Stimulated activated CD8-positive, alpha-beta memory T cell treated with anti-CD3 and anti-CD28 coated beads, Interleukin-4, amount 100 ng/mL, for 1 hour (primary cell): ENCODE data around the gene CIAO3.
"Not testable (repeated sequence)": the region's sequence is repeated elsewhere in the genome, so short reads cannot be mapped to it uniquely, and the experiment has no call there.

ENCODE experiments used
- DNase-seq, 2 donors: peaks; one replicate each; pipeline ENCODE4 v3.0.0-alpha.2; 2020; ENCODE audit warnings: low read depth in 2 of 2, low spot score in 1 of 2

CIAO3 gene

DNA sequence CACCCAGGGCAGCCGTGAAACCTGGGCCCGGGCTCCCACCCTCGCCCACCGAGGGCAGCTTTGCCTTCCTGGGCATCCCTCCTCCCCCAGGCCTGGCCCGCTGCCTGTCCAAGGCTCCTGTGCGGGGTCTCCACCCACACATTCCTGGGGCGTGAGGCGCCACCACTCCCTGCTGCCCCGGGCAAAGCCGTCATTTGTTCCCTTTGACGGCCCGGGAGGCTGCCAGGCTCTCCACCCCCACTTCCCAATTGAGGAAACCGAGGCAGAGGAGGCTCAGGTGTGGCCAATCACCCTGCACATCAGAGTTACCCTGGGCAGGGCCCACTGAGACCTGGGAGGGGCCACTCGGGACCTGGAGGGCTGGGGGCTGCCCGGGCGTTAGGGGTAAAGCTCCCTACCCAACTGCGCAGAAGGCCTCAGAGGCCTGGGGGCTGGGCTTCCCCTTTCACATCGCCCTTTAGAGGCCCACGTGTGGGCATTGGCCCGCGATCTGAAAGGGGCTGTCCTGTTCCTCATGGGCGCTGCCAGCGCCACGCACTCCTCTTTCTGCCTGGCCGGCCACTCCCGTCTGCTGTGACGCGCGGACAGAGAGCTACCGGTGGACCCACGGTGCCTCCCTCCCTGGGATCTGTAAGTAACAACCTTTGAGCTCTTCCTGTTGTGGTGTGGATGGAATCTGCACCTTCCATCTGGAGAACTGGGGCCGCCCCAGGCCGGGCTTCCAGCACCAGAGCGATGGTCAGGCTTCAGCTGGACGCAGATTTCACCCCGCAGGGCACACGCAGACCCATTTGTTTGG lies 19.9 kb upstream of the CIAO3 start, which contains the start of gene MSLN:
TSS of gene MSLN (plus strand) at position 190 of the 799 bp plus-strand sequence. CDS start 1,947 bp downstream, outside the sequence.
- DNase-seq = no peak

DNA sequence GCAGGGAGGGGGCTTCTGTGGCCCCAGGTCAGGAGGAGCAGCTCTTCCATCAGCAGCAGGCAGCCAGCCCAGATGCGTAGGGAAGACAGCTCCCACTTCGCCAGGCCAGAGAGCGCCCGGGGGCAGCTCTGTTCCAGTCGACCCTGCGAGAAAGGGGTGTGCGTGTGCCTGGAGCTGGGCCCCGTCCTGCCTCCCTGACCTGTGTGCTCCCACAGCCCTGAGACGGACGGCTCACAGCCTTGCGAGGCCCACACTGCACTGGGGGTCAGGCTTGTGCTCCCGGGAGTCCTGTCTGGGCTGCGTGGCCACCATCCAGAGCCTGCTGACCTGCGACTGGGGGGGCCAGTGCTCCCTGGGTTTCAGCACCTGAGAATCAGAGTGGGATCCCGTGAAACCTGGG lies 19.3 kb upstream of the CIAO3 start:
- no peak for DNase-seq

DNA sequence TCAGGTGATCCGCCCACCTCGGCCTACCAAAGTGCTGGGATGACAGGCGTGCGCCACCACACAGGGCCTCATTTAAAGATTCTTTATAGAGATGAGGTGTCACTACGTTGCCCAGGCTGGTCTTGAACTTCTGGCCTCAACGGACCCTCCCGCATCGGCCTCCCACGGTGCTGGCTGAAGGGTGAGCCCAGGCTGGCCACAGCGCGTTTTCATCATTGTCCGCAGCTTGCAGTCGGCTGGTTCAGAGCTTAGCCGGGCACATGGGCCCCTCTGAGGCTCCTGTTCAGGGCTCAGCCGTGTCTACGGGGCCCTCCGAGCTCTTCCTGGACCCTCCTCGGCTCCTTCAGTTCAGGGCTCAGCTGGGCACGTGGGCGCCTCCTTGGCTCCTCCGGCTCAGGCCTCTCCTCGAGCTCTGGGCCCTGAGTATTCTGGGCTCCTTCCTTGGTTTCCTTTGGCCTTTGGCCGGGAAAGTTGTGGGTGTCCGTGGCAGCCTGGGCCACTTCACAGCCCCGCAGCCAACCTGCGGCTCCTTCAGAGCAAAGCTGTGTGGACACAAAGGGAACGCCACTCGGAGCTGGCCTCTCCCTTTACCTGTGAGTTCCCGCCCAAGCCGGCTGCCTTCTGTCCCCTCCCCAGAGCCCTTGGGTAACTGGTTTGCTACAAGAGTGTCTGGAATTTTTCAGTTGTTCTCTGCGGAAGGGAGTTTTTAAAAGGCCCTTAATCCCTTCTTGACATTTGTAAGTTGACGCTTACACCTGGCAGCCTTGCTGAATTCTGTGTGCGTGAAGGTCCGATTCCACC lies 18.5 kb upstream of the CIAO3 start:
- DNase-seq = no peak

DNA sequence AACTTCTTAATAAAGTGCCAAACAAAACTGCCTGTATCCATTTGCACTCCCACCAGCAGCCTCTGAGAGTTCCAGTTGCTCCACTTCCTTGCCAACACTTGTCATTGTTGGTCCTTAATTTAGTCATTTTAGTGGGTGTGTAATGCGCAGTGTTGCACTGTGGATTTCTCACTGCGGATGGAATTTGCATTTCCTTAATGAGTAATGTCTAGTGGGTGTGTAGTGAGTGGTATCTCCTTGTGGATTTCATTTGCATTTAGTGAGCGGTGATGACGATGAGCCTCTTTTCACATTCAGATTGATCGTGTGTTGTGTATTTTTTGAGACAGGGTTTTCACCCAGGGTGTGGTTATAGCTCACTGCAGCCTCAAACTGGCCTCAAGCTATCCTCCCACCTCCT lies 15.6 kb upstream of the CIAO3 start:
- DNase-seq = no peak

DNA sequence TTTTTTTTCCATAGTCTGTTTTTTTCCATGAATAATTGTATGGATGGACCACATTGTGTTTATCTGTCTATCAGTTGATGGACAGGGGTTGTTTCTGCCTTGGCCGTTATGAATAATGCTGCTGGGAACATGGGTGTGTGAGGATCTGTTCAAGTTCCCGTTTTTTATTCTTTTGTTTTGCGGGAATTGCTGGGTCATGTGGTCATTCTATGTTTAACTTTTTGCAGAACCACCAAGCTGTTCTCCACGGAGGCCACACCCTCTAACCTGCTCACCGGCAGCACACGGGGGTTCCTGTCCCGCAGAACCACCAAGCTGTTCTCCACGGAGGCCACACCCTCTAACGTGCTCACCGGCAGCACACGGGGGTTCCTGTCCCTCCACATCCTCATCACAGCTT lies 13.9 kb upstream of the CIAO3 start:
- no peak for DNase-seq

DNA sequence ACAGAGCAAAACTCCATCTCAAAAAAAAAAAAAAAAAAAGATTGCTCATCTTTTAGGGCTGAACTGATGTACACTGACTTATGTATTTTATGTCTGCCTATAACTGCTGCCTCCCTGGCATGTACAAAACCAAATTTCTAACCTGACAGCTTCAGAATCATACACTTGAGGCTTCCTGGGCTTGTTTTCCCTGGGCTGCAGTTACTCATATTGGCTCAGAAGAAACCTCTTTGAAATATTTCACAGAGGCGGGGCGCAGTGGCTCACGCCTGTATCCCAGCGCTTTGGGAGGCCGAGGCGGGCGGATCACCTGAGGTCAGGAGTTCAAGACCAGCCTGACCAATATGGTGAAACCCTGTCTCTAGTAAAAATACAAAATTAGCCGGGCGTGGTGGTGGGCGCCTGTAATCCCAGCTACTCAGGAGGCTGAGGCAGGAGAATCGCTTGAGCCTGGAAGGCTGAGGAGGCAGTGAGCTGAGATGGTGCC lies 13.4 kb upstream of the CIAO3 start:
- not testable (repeated sequence) for DNase-seq

DNA sequence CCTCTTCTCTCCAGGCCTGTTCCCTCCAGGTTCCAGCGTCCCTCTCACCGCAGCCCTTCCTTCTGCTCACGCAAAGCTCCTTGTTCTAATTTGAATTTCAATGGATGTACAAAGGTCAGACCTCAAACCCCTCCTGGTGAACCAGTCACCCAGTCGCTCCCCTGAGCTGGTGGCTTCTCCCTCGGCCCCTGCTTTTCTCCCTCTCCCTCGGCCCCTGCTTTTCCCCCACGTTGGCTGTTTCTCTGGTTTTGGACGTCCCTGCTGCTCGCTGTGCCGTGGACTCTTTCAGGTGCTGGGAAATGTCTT lies 11.2 kb upstream of the CIAO3 start:
- DNase-seq = no peak

DNA sequence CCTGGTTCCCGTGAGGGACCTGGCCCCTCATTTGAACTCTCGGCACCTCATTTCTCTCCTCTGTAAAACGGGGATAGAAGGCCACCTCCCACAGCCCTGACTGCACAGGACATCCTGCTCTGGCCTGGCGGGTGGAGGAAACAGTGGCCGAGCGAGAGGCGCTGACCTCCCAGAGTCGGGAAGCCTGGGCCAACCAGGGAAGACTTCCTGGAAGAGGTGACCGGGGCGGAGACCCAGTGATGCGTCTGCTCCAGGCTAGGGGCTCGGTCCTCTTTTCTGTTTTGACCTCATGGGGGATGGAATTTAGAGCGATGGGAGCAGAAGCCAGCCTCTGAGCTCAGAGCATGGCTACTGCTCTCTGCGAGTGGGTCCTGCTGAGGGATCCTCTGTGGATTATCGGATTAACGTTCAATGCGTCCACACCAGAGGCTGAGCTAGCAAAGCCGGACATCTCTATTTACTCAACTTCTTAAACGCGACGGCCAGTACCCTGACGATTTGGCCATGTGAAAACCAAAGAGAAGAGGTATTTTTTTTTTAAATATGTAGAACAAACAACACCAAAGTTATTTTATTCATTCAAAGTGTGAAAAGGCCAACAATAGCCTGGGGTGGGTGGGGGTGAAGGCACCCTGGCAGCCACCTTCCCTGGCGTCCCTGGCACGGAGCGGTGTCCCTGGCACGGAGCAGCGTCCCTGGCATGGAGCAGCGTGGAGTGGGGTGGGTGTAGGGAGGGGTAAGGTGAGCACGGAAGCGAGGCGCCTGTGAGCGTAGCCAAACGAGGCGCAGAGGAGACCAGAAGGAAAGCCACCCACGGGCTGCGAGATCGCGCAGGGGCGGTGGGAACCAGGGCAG lies 10.6 kb upstream of the CIAO3 start:
- no peak for DNase-seq

DNA sequence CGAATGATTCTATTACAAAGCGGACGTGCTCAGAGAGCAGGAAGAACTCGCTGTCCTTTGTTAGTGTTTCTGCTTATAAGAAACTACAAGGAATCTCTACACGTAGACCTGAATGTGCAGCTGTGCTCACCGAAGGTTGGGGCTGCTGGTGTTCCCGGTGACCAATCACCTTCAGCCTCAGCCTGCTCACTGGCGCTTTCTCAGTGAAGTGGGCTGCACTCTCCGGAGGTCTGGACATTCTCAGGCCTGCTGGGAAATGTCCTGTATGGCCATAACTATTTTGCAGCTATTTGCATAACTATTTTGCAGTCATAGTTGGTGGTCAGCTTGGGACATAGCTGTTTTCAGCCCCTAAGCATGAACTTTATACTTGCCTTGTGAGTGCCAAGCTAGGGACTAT lies 9.7 kb upstream of the CIAO3 start:
- DNase-seq = no peak

DNA sequence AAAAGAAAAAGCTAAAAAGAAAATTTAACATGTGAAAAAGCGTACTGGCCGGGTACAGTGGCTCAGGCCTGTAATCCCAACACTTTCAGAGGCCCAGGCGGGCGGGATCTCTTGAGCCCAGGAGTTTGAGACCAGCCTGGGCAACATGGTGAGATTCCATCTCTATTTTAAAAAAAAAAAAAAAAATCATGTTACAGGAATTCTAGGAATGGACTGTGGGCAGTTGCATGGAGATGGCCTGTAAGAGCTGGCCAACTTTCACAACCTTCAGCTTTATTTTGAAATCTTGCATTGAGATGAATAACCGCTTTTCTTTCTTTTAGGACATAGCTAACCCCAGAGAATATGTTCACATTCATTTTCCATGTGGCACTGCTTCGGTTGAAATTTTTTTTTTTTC lies 8.2 kb upstream of the CIAO3 start:
- no peak for DNase-seq

DNA sequence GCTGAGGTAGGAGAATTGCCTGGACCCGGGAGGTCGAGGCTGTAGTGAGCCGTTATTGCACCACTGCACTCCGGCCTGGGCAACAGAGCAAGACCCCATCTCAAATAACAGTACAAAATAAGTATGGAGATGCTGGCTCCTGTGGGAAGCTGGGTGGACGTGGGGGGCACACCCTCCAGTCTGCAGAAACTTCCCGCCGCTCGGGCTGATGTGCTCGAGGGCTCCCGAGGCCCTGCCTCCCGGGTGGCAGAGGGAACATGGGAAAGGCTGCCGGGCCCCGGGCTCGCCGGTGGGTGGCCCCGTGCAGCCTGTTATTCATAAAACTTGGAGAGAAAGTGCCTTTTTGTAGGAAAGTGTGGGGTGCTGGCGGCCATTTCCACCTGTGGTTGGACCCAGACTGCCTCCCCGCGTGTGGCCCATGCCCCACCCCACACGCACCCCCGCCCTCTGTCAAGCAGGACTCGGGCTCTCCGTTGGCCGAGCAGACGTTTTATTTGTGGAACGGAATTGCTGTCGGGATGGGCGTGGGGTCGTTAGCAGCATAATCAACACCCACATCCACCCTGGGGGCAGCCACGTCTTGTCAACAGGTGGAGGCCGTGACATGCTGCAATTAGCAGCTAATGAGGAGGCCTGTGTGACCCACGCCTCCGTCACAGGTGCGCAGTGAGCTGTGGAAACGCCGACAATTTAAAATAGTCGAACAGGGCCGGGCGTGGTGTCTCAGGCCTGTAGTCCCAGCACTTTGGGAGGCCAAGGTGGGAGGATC lies 7.4 kb upstream of the CIAO3 start:
- no peak for DNase-seq

DNA sequence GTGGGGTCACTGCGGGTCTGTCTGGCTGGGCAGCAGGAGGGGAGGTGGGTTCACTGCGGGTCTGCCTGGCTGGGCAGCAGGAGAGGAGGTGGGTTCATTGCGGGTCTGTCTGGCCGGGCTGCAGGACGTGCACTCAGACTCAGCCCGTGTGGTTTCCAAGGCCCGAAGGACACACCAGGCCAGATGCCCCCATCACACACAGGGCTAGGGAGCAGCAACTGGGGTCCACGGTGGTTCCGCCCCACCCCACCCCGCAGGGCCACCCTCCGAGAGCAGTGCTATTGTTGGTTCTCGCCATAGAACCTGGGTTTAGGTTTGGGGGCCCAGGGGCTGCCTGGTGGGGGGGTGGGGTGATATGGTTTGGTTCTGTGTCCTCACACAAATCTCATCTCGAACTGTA lies 5.8 kb upstream of the CIAO3 start:
- DNase-seq = no peak

DNA sequence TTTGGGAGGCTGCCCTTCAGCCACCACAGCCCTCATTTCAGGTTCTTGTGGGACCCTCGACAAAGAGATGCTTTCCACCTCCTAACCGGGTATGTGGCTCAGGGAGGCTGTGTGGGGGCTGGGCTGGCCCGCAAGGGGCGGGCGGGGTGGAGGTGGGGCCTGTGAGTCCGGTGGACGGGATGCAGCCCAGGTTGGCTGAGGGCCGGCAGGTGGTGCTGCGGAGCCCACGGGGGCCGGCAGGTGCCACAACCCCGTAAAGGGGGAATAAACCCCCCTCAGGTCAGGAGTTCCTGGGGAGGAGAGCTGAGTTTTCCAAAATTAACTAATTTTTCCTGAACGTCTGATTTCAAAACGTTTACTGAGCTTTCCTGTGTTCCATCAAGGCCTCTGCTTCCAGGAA lies 4.9 kb upstream of the CIAO3 start:
- no peak for DNase-seq

DNA sequence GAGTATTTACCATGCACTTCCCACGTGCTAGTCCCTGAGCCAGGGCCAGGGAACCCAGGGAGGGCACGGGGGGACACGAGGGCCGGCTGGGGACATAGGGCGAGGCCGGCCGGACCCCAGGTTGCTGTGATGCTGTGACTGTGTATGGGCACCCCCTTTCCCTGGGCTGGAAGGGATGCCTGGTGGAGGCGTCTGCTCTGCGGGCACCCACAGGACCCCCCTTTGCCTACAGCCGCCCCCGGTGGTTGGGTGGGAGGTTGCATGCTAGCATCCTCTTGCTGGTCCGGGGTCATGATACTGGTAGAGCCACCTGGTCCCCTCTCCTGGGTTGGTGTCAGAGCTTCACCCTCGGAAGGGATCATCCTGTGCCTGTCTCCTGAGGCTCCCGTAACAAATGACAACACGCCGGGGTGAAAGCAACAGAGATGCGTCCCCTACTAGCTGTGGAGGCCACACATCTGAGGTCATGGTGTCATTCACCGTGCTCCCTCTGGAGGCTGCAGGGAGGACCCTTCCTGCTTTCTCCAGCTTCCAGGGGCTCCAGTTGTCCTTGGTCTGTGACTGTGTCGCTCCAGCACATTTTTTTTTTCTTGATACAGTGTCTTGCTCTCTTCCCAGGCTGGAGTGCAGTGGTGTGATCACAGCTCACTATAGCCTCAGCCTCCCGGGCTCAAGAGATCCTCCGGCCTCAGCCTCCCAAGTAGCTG lies 3.1 kb upstream of the CIAO3 start:
- no peak for DNase-seq

DNA sequence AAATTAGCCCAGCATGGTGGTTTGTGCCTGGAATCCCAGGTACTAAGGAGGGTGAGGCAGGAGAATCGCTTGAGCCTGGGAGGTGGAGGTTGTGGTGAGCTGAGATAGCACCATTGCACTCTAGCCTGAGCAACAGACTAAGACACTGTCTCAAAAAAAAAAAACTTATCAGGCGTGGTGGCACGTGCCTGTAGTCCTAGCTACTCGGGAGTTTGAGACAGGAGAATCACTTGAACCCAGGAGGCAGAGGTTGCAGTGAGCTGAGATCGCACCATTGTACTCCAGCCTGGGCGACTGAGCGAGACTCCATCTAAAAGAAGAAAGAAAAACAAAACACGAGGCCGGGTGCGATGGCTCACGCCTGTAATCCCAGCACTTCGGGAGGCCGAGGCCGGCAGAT lies 2.1 kb upstream of the CIAO3 start:
- DNase-seq = not testable (repeated sequence)

DNA sequence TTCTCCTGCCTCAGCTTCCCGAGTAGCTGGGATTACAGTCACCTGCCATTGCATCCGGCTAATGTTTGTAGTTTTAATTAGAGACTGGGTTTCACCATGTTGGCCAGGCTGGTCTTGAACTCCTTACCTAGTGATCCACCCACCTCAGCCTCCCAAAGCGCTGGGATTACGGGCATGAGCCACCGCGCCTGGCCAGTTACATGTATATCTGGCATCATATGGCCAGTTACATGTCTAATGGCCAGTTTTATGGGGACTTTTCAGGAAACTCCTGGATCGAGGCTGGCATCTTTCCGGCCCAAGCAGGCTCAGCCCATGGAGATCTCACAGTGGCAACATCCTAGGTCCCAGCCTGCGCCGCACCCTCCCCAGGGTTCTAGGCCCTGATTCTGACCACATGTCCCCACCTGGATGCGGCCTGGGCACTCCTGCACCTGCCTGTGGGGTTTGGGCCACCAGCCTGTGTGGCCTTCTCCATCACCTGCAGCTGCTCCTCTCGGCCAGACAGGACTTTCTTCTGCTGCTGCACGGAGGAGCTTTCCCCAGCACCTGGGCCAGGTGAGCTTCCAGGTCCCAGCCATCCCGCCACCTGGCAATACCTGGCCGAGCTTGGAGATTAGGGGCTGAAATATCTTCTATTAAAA lies 1.3 kb upstream of the CIAO3 start:
- DNase-seq = no peak

DNA sequence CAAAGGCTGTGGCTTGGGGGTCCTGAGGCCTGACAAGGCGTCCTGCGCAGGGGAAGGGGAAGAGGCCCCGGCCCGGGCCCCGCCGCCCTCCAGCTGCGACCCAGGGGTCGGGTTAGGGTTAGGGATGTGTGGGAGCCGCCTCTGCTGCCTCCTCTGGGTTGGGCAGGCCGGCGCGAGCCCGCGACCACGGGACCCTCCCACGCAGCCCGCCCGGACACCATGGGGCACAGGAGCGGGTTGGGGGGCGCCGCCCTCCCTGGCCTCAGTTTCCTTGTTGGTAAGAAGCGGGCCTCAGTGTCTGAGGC lies 386 bp downstream of the CIAO3 start:
- DNase-seq = no peak

DNA sequence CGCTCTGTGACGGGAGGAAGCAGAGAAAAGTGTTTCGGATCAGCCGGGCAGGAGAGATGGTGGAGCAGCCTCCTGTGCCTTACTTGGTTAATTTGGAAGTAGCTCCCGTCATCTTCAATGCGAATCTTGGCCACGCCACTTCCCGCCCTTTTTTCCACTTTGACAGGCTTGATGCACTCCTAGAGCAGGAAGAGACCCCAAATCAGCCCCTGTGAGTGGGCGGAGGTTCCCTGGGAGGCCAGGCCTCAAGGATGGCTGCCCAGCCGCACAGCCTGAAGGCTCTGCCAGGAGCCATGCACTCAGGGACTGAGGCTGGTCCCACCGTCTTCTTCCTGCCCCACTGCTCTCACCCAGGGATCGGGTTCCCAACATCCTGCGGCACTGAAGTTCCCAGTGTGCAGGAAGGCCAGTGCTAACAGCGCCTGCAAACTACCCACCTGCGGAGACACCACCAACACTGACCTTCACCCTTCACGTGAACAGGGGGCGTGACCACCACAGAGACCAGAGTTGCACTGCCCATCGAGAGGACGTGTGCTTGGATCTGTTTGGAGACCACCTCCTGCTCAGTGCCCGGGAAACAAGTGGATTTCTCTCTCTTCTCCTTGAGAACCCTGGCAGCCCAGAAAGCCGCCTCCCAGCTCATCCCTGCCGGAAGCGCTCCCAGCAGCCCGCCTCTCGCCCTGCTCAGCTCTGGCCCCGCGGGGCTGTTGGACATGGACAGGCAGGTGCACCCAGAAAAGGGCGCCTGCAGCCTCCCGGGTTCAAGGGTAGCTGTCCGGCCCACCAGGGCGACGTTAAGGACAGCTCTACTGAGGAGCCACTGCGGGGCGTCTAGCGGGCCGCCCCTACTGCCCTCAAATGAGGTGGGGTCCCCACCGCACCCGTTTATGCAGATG lies 988 bp downstream of the CIAO3 start:
- DNase-seq = no peak

DNA sequence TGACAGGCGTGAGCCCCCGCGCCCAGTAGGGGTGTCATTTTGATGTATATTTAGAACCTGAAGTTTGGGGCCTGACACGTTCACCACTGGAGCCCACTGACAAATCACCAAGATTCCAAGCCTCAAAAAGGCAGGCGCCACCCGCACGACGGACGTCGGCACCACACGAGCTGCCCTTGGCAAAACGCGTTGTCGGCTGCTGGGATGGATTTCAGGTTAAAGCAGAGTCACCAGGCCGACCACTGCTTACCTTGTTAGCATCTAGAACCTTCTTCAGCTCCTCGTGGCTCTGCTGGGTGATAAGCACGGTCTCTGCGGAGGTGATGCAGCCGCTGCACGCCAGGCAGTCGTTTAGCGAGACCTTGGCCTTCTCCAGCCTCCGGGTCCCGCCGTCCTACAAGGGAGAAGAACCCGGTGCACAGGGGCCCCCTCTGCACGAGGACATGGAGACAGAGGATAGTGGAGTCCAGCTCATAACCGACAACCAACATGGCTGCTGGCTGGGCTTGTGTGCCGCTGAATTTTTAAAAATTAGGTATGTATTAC lies 3.8 kb downstream of the CIAO3 start:
- no peak for DNase-seq
